GM19468 (cell line): ENCODE data around the gene GAMT.

Experiments
- ATAC-seq: cut with Tn5 transposase; IDR thresholded peaks from one replicate; pipeline ENCODE4 v1.9.1; 2021; ENCODE audit warnings: mild to moderate bottlenecking, moderate library complexity, moderate number of reproducible peaks; ENCODE audit not compliant: unreplicated experiment; ENCODE audit errors: extremely low read depth

GAMT gene

DNA sequence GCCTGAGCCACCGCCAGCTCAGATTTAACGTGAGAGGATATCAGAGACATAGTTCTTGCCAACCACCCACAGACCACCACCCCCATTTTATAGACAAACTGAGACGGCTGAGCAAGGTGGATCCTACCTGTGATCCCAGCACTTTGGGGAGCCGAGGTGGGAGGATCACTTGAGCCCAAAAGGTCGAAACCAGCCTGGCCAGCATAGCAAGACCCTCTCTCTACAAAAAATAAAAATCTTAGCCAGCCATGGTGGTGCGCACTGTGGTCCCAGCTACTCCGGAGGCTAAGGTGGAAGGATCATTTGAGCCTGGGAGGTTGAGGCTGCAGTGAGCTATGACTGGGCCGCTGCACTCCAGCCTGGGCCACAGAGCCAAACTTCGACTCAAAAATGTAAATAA, 48.2 kb downstream of the GAMT start:
- ATAC-seq: no peak

GRCh38 chr19:1351381-1351851, 49.9 kb downstream of the GAMT start:
- no peak for ATAC-seq

- ATAC-seq: no peak
Observed at GRCh38 chr19:1350867-1351266, 50.5 kb downstream of the GAMT start.

- no peak for ATAC-seq
Observed at GRCh38 chr19:1349211-1349610, 52.1 kb downstream of the GAMT start.
